HepG2 (cell line): ENCODE results near the gene WSB1. TPM values are rescaled to one million over a fixed set of nuclear protein-coding genes. Genes with fewer than 3 reads are reported as not detected.

Source experiments
- CEBPZ ChIP-seq: IDR thresholded peaks from 2 replicates; pipeline ENCODE4 v1.6.1; 2012; ENCODE audit warnings: low read length, improper control_type of control experiment
- FOXJ3 ChIP-seq: sonication (generic); formaldehyde crosslinking; IDR thresholded peaks from 2 replicates; pipeline ENCODE4 v1.4.0; 2020; ENCODE audit warnings: missing genetic modification reagents, mild to moderate bottlenecking, borderline replicate concordance
- IKZF4 ChIP-seq: sonication (generic); formaldehyde crosslinking; IDR thresholded peaks from 2 replicates; pipeline ENCODE4 v1.5.1; 2020; ENCODE audit warnings: borderline replicate concordance, mild to moderate bottlenecking, low read depth, missing genetic modification reagents; ENCODE audit errors: not compliant biosample characterization
- JDP2 ChIP-seq: sonication (generic); formaldehyde crosslinking; IDR thresholded peaks from 2 replicates; pipeline ENCODE4 v1.8.1; 2022; ENCODE audit warnings: missing genetic modification reagents, borderline replicate concordance
- JUNB ChIP-seq: sonication (generic); formaldehyde crosslinking; IDR thresholded peaks from 2 replicates; pipeline ENCODE4 v1.8.0; 2022; ENCODE audit warnings: missing genetic modification reagents, mild to moderate bottlenecking, borderline replicate concordance
- SOX5 ChIP-seq: IDR thresholded peaks from 2 replicates; pipeline ENCODE4 v1.6.1; 2016; ENCODE audit warnings: borderline replicate concordance
- SRSF4 ChIP-seq: fragments of 200-400 bp; formaldehyde crosslinking; IDR thresholded peaks from one replicate; pipeline ENCODE4 v1.6.1; 2018; ENCODE audit warnings: mild to moderate bottlenecking, low read depth, low read length, moderate library complexity; ENCODE audit not compliant: poor library complexity, severe bottlenecking
- THAP11 ChIP-seq: IDR thresholded peaks from 2 replicates; pipeline ENCODE4 v1.6.1; 2016; ENCODE audit warnings: missing biosample characterization, missing genetic modification reagents
- TIGD3 ChIP-seq: sonication (generic); formaldehyde crosslinking; IDR thresholded peaks from 2 replicates; pipeline ENCODE4 v1.5.1; 2020; ENCODE audit warnings: mild to moderate bottlenecking, missing genetic modification reagents, borderline replicate concordance
- ZMYM3 ChIP-seq: sonication (generic); formaldehyde crosslinking; IDR thresholded peaks from 2 replicates; pipeline ENCODE4 v1.5.1; 2020; ENCODE audit warnings: mild to moderate bottlenecking, missing genetic modification reagents
- ZNF101 ChIP-seq: sonication (generic); formaldehyde crosslinking; IDR thresholded peaks from 2 replicates; pipeline ENCODE4 v1.4.0; 2020; ENCODE audit warnings: mild to moderate bottlenecking, low read depth, missing genetic modification reagents, borderline replicate concordance
- ZNF263 ChIP-seq: sonication (generic); formaldehyde crosslinking; IDR thresholded peaks from 2 replicates; pipeline ENCODE4 v1.4.0; 2020; ENCODE audit warnings: missing genetic modification reagents
- ZNF280B ChIP-seq: sonication (generic); formaldehyde crosslinking; IDR thresholded peaks from 2 replicates; pipeline ENCODE4 v1.5.0; 2020; ENCODE audit warnings: missing genetic modification reagents, mild to moderate bottlenecking, borderline replicate concordance
- ZNF484 ChIP-seq: sonication (generic); formaldehyde crosslinking; IDR thresholded peaks from 2 replicates; pipeline ENCODE4 v1.5.1; 2020; ENCODE audit warnings: mild to moderate bottlenecking, low read depth, missing genetic modification reagents, borderline replicate concordance
- ZNF530 ChIP-seq: sonication (generic); formaldehyde crosslinking; IDR thresholded peaks from 2 replicates; pipeline ENCODE4 v1.5.0; 2020; ENCODE audit warnings: low read depth, mild to moderate bottlenecking, missing genetic modification reagents
- ZNF574 ChIP-seq: sonication (generic); formaldehyde crosslinking; IDR thresholded peaks from 2 replicates; pipeline ENCODE4 v1.4.0; 2020; ENCODE audit warnings: missing genetic modification reagents
- ZNF704 ChIP-seq: sonication (generic); formaldehyde crosslinking; IDR thresholded peaks from 2 replicates; pipeline ENCODE4 v1.8.1; 2023; ENCODE audit warnings: mild to moderate bottlenecking, inconsistent platforms, moderate library complexity, missing genetic modification reagents, borderline replicate concordance
- polyA plus RNA-seq, 8 experiments: library from polyadenylated mRNA; depleted of rRNA in 3 of 8; stranded (reverse) in 7 of 8; unstranded in 1 of 8; fragments of >200 nt; fragmentation: Illumina TruSeq in 4 of 8; extraction: Trizol in 4 of 8; gene quantifications; 2 replicates each; pipeline versions ENCODE4 v1.2.1 to v1.2.3, GENCODE V29; 2011 to 2016; ENCODE audit warnings: low read depth in 4 of 8, missing spikeins in 1 of 8, mixed read lengths in 1 of 8; ENCODE audit not compliant: insufficient read depth in 1 of 8
- total RNA-seq, 5 experiments: library from RNA; depleted of rRNA; stranded (reverse); fragments of >200 nt; fragmentation: Illumina TruSeq; extraction: Trizol; gene quantifications; 2 replicates each; pipeline ENCODE4 v1.2.3, GENCODE V29; 2016; ENCODE audit warnings: low read depth in 1 of 5

The WSB1 gene
- total and polyA plus RNA-seq, 2 of the 13 experiments (the other 11 are each of a cell fraction or from before 2014, with no cell fraction given) = 81.3 to 294 TPM

- TF ChIP-seq ZNF530 (CRISPR knock-in tag) (no peak), FOXJ3 (CRISPR knock-in tag) (no peak), JDP2 (CRISPR knock-in tag) (no peak), JUNB (CRISPR knock-in tag) (no peak), SRSF4 (no peak), SOX5 (CRISPR knock-in tag) (0 out of 2 replicates have a peak, but pooled peaks have one; percentile 55), THAP11 (CRISPR knock-in tag) (peak; percentile 86), ZNF574 (peak; percentile 83), ZNF101 (no peak), IKZF4 (CRISPR knock-in tag) (peak; percentile 23), ZNF484 (CRISPR knock-in tag) (no peak), TIGD3 (CRISPR knock-in tag) (no peak), ZNF263 (CRISPR knock-in tag) (peak; percentile 88), ZNF280B (no peak; the same call in 1 of the 2 replicates), ZMYM3 (CRISPR knock-in tag) (peak; percentile 13; the same call in 1 of the 2 replicates), ZNF704 (CRISPR knock-in tag) (peak; percentile 51; the same call in 1 of the 2 replicates), CEBPZ (no peak)
These were observed at the start of gene WSB1 (continued) for GRCh38 chr17:27293898-27294688.
